Medulla oblongata (tissue), 1 donor: ENCODE data around the gene EPN2.

Experiments
- DNase-seq: peaks from one replicate; pipeline ENCODE4 v3.0.0-alpha.2; 2015; ENCODE audit errors: extremely low spot score

Gene EPN2

DNA sequence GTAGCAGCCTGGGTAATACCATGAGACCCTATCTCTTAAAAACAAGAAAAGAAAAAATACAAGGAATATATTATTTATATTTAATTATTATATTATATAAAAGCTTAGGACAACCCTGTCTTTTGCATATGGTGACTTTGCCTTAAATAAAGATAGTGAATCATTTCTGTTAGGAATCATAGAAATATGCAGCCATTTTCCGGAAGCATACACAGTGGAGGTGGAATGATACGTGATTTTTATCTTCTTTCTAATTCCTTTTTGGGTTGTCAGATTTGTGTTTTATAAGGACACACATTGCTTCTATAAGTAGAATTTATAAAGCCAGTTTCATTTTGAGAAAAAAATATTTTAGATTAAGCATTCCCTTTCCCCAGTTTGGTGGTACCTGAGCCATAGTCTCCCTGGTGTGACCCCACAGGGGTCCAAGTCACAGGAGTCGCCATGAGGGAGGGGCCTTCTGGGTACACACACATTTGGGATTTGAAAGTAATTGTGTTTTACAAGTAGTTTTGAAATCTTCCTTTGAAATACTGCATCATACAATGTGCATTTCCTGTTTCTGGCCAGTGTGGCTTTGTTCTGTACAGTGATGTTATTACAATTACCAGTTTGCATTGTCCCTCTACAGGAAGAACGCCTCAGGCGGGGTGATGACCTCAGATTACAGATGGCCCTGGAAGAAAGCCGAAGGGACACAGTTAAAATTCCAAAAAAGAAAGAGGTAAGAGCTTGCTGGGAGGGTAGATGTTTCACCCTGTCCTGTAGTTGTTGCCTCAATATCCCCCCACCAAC is 74.5 kb downstream of the EPN2 start:
- DNase-seq, result no peak

- no peak for DNase-seq
Observed at GRCh38 chr17:19312406-19312805, 75.2 kb downstream of the EPN2 start.

DNA sequence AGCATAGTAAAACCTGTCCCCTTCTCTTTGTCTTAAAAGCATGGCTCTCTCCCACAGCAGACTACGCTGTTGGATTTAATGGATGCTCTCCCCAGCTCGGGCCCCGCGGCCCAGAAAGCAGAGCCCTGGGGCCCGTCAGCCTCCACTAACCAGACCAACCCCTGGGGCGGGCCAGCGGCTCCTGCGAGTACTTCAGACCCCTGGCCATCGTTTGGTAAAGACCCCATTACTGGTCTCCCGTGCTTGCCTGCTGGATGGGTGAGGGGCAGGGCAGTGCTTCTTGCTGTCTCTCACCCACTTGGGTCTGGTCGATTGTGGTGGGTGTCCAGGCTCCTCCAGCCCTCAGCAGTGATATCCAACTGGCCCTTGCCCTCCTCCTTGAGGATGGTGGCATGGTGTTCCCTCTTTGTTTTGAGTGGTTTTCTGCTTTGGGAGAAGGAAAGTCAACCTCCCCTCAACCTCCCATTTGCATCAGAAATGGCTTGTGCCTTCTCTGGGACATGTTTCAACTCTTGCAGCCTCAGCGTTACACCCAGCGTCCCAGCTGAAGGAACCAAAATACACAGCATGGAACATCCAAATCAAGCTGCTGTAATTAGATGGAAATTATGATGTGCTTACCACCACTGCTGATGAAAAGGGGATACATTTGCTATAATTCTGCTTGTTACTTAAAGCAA is 76.0 kb downstream of the EPN2 start:
- DNase-seq, result no peak

- no peak for DNase-seq
Observed at GRCh38 chr17:19313746-19314651, 76.8 kb downstream of the EPN2 start.

- DNase-seq, result no peak
Observed at GRCh38 chr17:19315104-19315503, 77.9 kb downstream of the EPN2 start.

DNA sequence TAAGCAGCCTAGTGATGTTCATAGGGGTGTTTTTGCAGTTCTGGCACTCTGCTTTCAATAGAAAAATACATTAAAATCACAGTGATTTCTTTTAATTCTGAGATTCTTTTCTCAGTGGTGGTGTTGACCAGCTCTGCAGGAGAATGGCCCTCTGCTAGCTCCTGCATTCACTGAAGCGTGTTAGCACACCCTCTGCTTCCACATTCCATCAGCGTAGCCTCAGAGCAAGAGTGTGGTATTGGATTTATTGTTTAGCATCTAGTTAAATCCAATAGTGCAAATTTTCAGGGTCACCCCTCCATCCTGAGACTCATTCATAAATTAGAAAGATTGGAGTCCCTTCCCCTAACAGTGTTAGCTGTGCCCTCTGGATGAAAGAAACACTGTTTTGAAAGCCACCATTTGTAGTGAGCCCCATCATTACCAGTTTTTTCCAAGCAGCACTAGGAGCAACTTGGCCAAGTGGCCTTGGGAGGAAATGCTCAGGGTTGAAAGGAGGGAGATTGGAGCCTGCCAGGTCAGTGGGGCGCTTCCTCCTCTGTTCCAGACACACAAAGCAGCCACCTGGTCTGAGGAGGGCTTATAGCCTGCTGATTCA is 79.7 kb downstream of the EPN2 start:
- no peak for DNase-seq

DNA sequence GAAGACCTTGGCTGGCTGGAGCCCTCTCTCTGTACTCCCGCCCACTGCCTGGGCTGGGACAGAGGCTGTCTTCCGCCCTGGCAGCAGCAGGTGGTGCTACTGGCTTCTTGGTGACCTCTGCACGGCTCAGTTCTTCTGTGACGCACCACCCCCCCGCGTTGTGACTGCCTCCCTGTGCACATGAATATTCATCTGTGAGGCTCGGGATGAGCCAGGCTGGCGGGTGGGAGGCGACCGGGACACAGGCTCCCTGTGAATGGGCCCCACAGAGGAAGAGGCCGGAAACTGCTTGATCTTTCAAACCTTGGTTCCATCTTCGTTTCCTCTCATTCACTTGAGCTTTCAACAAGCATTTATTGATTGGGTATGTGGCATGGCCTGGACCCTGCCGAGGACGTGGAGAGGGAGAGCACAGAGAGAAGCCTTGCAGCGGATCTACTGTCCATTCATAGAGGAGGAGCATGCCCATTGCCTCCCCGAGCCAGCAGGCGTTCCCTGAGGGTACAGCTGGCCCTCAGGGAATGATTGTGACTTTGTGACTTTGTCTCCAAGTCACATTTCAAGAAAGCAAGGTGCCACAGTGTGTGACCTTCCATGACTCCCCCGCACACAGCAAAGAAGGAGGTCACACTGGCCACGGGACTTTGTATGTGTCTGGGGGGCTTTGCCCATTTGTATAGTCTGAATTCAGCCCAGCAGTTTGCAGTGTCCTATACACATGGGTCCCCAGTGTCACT is 80.4 kb downstream of the EPN2 start:
- DNase-seq, result peak; percentile 97

GRCh38 chr17:19318611-19319010 is 81.4 kb downstream of the EPN2 start:
- no peak for DNase-seq

DNA sequence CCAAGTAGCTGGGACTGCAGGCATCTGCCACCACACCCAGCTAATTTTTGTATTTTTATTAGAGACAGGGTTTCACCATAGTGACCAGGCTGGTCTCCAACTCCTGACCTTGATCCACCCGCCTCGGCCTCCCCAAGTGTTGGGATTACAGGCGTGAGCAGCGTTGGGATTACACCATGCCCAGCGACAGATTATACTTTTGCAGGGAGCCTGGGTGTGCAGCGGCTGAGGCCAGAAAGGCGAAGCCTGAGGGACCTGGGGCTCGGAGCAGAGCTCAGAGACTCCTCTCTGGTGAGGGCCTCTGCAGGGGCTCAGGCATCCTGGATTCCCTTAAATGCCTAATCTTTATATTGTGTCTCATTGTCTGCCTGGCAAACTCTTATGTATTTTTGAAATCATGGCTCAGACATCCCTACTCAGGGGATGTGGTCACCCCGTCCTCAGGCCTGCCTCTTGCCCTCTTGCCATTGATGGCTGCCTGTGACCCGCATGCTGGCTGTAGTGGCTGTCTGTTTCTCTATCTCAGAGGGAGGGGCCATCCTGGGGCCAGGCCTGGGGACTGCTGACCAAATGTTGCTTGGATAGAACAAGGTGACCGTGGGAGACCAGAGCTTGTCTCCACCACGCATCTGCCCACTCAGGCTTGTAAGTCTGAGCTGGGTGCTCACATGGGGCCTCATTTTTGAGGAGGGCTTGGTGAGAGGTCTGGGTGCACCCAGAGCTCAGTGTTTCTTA is 82.8 kb downstream of the EPN2 start:
- no peak for DNase-seq

GRCh38 chr17:19320876-19321275 is 83.7 kb downstream of the EPN2 start:
- no peak for DNase-seq

DNA sequence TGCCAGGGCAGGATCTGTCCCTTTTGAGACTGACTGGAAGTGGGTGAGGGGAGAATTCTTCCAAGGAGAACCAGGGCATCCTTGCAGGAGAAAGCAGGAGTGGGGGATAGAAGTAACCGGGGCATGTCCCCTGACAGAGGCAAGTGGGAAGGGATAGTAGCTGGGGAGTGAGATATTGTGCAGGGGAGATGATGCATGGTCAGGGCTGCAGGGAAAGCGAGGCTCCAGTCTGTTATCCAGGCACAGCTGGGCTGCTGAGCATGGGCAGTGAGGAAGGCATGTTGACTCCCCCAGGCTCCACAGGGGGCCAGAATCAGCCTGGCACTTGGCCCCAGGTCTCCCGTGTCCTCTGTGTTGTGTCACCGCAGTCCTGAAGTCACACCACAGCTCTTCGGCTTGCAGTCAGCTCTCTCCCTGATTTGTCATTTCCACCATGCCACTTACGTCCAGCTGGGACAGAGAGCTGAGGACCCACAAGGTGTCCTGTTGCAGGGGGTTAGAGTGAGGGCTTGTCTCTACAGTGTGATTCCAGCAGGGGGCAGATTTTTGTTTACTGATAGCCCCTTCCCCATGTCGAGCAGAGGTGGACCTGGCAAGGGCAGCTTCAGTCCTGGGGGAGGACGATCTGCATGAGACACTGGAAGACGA is 84.4 kb downstream of the EPN2 start:
- DNase-seq, result no peak

- no peak for DNase-seq
Observed at GRCh38 chr17:19322129-19322505, 85.0 kb downstream of the EPN2 start.

- DNase-seq, result no peak
Observed at GRCh38 chr17:19322861-19323260, 85.7 kb downstream of the EPN2 start.

- DNase-seq, result no peak
Observed at GRCh38 chr17:19325542-19325941, 88.4 kb downstream of the EPN2 start.

DNA sequence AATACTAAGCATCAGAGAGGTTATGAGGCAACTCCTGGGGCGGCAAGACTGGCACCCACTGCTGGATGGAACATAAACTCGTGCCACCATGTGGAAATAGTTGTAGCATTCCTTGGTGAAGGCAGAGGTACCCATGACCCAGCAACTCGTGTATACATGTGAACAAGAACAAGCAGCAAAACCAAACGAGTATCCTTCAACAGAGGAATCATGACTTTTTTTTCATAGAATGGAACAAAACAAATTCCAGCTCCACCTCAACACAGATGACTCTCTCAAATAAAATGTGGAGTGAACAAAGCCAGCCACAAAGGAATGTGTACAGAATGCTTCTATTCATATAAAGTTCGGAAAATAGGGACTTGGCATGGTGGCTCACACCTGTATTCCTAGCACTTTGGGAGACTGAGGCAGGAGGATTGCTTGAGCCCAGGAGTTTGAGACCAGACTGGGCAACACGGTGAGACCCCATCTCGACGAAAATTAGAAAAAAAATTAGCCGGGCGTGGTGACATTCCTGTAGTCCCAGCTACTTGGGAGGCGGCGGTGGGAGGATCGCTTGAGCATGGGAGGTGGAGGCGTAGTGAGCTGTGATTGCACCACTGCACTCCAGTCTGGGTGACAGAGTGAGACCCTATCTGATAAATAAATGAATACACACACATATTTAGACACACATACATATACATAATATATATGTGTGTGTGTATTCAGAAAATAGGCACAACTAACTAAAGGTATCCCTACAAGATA is 90.0 kb downstream of the EPN2 start:
- no peak for DNase-seq

DNA sequence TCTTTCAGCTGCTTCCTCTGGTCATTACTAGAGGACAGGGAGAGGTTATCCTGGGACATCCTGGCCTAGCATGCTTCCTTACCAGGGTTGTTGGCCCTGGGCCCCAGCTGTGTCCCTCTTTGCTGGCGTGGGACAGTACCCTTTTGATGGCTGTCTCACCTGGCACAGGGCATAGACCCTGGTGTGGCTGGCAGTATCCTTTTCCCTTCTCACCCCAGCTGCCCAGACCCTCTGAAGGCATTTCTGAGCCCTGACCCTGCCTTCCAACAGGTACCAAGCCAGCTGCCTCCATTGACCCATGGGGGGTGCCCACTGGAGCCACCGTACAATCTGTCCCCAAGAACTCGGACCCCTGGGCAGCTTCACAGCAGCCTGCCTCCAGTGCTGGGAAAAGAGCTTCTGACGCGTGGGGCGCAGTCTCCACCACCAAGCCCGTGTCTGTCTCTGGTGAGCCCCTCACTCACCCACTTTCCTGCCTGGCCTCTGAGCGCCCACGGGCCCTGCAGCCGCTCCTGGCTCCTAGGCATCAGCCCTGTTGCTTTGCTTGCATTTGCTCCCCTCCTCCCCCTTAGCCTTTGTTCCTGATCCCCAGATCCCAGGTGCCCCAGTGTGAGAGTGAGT is 91.4 kb downstream of the EPN2 start:
- no peak for DNase-seq

GRCh38 chr17:19329136-19329535 is 92.0 kb downstream of the EPN2 start:
- no peak for DNase-seq

DNA sequence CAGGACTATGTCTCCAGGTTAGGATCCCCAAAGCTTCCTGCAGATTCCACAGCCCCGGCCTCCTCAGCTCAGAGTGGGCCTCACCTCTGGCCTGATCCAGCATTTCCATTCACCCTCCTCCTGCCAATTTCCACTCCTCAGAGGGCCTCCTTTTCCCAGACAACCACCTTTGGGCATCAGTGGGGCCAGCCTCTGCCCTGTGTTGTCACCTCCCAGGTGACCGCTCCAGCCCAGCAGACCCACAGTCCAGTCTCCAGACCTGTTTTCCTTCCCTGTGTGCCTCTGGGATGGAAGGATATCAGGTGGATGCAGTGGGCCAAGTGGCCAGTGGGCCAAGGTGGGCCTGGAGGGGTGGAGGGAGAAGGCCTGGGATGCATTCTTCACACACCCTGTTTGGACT is 92.7 kb downstream of the EPN2 start:
- DNase-seq, result no peak

GRCh38 chr17:19330271-19330670 is 93.1 kb downstream of the EPN2 start:
- no peak for DNase-seq
